Tibial nerve (tissue), 4 donors: ENCODE data around the gene TMEM242.

ENCODE experiments used
- CTCF ChIP-seq, 5 experiments: fragments of 200-600 bp in 3 of 5; fragments of 450-650 bp in 2 of 5; sonication (generic) in 3 of 5; IDR thresholded peaks; one replicate each; pipeline ENCODE4 v1.5.1; 2016 to 2019; ENCODE audit warnings: antibody characterized with exemption in 5 of 5, mild to moderate bottlenecking in 3 of 5, moderate library complexity in 2 of 5
- EP300 ChIP-seq, 2 donors: sonication (generic); formaldehyde crosslinking; IDR thresholded peaks; one replicate each; pipeline ENCODE4 v1.6.1; 2017; ENCODE audit warnings: antibody characterized with exemption in 2 of 2, mild to moderate bottlenecking in 1 of 2
- POLR2A ChIP-seq, 2 donors: fragments of 450-650 bp; IDR thresholded peaks; one replicate each; pipeline ENCODE4 v1.6.1; 2017; ENCODE audit warnings: antibody characterized with exemption in 2 of 2, mild to moderate bottlenecking in 2 of 2, moderate library complexity in 2 of 2

- TF ChIP-seq CTCF (IDR thresholded peaks at IDR 0.05) (no peak), POLR2A (IDR thresholded peaks at IDR 0.05) (no peak), EP300 (IDR thresholded peaks at IDR 0.05) (no peak)
Observed at GRCh38 chr6:157254538-157254937, 68.8 kb downstream of the TMEM242 start.
